Hematopoietic multipotent progenitor cell treated with erythropoietin and hydrocortisone succinate and interleukin-3 and kit ligand, for 6 days (in vitro differentiated cells): ENCODE measurements around the gene IRGQ.
"Not testable (repeated sequence)": the region's sequence is repeated elsewhere in the genome, so short reads cannot be mapped to it uniquely, and the experiment has no call there.

ENCODE experiments used
- DNase-seq: peaks from one replicate; pipeline ENCODE4 v3.0.0-alpha.2; 2015

Gene IRGQ

GRCh38 chr19:43569657-43570056, 26.3 kb downstream of the IRGQ start:
- DNase-seq = no peak

- no peak for DNase-seq
Measured at GRCh38 chr19:43564800-43565199, 31.1 kb downstream of the IRGQ start.

GRCh38 chr19:43563816-43564457, 32.0 kb downstream of the IRGQ start:
- no peak for DNase-seq

- peak; percentile 97 for DNase-seq
Measured at GRCh38 chr19:43562698-43563241, 33.2 kb downstream of the IRGQ start.

GRCh38 chr19:43562226-43562697, 33.7 kb downstream of the IRGQ start:
- no peak for DNase-seq

- DNase-seq = peak; percentile 35
Measured at GRCh38 chr19:43561139-43561970, 34.6 kb downstream of the IRGQ start.

GRCh38 chr19:43560687-43561086, 35.2 kb downstream of the IRGQ start:
- DNase-seq = peak; percentile 57

GRCh38 chr19:43555185-43555770, 40.7 kb downstream of the IRGQ start:
- peak; percentile 89 for DNase-seq

GRCh38 chr19:43554317-43554895, 41.5 kb downstream of the IRGQ start:
- DNase-seq = no peak

- DNase-seq = no peak
Measured at GRCh38 chr19:43553656-43554055, 42.3 kb downstream of the IRGQ start.

GRCh38 chr19:43552616-43553015, 43.3 kb downstream of the IRGQ start:
- DNase-seq = no peak

- DNase-seq = no peak
Measured at GRCh38 chr19:43552198-43552450, 43.8 kb downstream of the IRGQ start.

- DNase-seq = no peak
Measured at GRCh38 chr19:43551399-43552197, 44.3 kb downstream of the IRGQ start.

- no peak for DNase-seq
Measured at GRCh38 chr19:43548706-43549105, 47.2 kb downstream of the IRGQ start.

- DNase-seq = not testable (repeated sequence)
Measured at GRCh38 chr19:43547926-43548325, 48.0 kb downstream of the IRGQ start.

GRCh38 chr19:43546581-43546980, 49.4 kb downstream of the IRGQ start:
- no peak for DNase-seq

GRCh38 chr19:43545981-43546380, 50.0 kb downstream of the IRGQ start:
- DNase-seq = no peak

- DNase-seq = no peak
Measured at GRCh38 chr19:43545276-43545675, 50.7 kb downstream of the IRGQ start.

- DNase-seq = no peak
Measured at GRCh38 chr19:43544077-43544476, 51.9 kb downstream of the IRGQ start.

- DNase-seq = no peak
Measured at GRCh38 chr19:43541920-43542650, 53.8 kb downstream of the IRGQ start.

GRCh38 chr19:43540381-43540780, 55.6 kb downstream of the IRGQ start:
- no peak for DNase-seq

- no peak for DNase-seq
Measured at GRCh38 chr19:43538922-43539321, 57.0 kb downstream of the IRGQ start.
